Measurements from ENCODE around the gene BLVRB.

BLVRB gene

DNA sequence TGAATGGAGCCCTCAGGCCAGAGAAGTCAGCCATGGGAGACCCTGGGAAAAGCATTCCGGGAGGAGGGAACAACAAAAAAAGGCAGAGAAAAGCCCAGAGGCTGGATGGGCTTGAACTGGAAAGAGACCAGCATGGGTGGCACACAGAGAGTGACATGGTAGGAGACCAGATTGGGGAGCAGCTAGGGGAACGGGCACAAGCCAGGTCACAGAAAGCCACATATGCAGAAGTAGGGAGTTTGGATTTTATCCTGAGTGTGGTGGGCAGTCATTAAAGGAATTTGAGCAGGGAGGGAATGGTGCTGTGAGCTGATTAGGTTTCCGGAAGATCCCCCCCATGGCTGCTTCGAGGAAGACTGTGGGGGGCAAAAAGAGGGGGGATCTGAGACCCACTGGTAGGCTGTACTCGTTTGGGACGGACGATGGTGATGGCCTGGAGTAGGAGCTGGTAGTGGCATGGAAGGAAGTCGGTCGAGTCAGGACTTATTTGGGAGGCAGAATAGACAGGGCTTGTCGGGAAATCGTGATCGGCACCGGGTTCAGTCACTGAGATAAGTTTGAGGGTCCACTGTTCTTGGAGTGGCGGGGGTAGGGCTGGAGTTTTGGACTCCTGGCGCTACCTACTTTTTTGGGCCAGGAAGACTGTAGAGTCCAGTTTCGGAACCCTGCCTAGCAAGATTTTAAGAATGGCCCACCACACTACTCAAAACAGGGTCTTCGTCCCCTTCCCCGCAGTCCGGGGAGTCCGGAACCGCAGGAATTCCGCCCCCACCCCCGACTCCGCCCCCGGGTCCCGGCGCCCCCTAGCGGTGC lies 40.7 kb downstream of the BLVRB start:
- Histone ChIP-seq H3K4me3 (ENCODE audit: insufficient read depth, low read depth, low read length, poor library complexity, severe bottlenecking) (peak overlapping the region; percentile 87), H3K9me3 (ENCODE audit: control insufficient read depth, low read length) (no peaks in the 10 kb centered on the region), H3K4me1 (ENCODE audit: control insufficient read depth, insufficient read depth, low read length, poor library complexity, severe bottlenecking) (peaks cover 17% of the 10 kb centered on the region), H3K27ac (ENCODE audit: insufficient read depth, low read length, poor library complexity, severe bottlenecking) (peak overlapping the region; percentile 96), H3K36me3 (ENCODE audit: control insufficient read depth, insufficient read depth, low read length) (peaks cover 5% of the 10 kb centered on the region), H3K27me3 (replicated peaks; ENCODE audit: control insufficient read depth, insufficient read depth, low read length, poor library complexity, severe bottlenecking) (no peaks in the 10 kb centered on the region)
- no peak for DNase-seq

DNA sequence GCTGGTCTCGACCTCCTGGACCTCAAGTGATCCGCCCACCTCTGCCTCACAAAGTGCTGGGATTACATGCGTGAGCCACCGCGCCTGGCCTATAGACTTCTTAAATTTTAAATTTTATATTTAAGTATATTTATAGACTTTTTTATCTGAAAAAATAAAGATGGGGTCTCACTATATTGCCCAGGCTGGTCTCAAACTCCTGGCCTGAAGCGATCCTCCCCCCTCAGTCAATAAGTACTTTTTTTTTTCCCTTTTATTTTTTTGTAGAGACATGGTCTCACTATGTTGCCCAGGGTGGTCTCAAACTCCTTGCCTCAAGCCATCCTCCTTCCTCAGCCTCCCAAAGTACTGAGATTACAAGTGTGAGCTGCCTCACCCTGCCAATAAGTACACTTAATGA lies 41.6 kb downstream of the BLVRB start:
- Histone ChIP-seq H3K4me1 (ENCODE audit: control insufficient read depth, insufficient read depth, low read length, poor library complexity, severe bottlenecking) (peaks cover 17% of the 10 kb centered on the region), H3K27me3 (replicated peaks; ENCODE audit: control insufficient read depth, insufficient read depth, low read length, poor library complexity, severe bottlenecking) (no peaks in the 10 kb centered on the region), H3K4me3 (ENCODE audit: insufficient read depth, low read depth, low read length, poor library complexity, severe bottlenecking) (no peak overlapping the region), H3K27ac (ENCODE audit: insufficient read depth, low read length, poor library complexity, severe bottlenecking) (no peak overlapping the region), H3K9me3 (ENCODE audit: control insufficient read depth, low read length) (no peaks in the 10 kb centered on the region), H3K36me3 (ENCODE audit: control insufficient read depth, insufficient read depth, low read length) (peaks cover 5% of the 10 kb centered on the region)
- no peak for DNase-seq

DNA sequence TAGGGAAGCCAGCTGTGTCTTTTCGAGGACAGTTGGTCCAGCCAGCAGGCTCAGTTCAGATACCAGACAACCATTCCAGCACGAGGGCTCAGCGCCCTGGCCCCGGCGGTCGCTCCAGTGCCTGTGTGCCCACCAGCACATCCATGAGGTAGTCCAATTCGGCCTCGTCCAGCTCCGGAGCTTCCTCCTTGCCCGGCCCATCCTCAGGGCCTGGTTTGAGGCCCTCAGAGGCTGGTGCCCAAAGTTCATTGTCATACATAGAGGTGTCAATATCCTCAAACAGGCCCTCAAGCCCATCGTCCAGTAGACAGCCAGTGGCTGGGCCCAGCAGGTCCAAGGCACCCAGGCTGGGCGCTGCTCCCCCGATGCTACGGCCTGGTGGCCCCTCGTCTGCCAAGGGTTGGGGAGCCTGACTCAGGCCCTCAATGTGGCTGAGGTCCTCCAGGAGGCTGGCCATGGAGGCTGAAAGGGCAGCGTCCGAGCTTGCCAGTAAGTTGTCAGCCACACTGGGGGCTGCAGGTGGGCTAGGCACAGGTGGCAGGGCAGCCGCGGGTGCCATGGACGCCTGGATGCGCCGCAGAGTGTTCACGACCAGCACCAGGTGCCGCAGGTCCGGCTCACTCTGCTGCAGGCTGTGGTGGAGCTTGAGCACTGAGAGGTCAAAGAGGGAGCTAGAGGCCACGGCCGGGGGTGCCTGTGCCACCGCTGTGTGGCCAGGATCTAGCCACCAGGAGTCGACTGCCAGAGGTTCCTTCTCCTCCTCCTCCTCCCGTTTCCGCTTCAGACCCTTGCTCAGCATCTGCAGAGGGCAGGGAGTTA lies 42.6 kb downstream of the BLVRB start:
- Histone ChIP-seq H3K27me3 (replicated peaks; ENCODE audit: control insufficient read depth, insufficient read depth, low read length, poor library complexity, severe bottlenecking) (no peaks in the 10 kb centered on the region), H3K36me3 (ENCODE audit: control insufficient read depth, insufficient read depth, low read length) (peaks cover 5% of the 10 kb centered on the region), H3K4me3 (ENCODE audit: insufficient read depth, low read depth, low read length, poor library complexity, severe bottlenecking) (no peak overlapping the region), H3K9me3 (ENCODE audit: control insufficient read depth, low read length) (no peaks in the 10 kb centered on the region), H3K4me1 (ENCODE audit: control insufficient read depth, insufficient read depth, low read length, poor library complexity, severe bottlenecking) (peaks cover 17% of the 10 kb centered on the region), H3K27ac (ENCODE audit: insufficient read depth, low read length, poor library complexity, severe bottlenecking) (peak overlapping the region; percentile 35)
- no peak for DNase-seq

DNA sequence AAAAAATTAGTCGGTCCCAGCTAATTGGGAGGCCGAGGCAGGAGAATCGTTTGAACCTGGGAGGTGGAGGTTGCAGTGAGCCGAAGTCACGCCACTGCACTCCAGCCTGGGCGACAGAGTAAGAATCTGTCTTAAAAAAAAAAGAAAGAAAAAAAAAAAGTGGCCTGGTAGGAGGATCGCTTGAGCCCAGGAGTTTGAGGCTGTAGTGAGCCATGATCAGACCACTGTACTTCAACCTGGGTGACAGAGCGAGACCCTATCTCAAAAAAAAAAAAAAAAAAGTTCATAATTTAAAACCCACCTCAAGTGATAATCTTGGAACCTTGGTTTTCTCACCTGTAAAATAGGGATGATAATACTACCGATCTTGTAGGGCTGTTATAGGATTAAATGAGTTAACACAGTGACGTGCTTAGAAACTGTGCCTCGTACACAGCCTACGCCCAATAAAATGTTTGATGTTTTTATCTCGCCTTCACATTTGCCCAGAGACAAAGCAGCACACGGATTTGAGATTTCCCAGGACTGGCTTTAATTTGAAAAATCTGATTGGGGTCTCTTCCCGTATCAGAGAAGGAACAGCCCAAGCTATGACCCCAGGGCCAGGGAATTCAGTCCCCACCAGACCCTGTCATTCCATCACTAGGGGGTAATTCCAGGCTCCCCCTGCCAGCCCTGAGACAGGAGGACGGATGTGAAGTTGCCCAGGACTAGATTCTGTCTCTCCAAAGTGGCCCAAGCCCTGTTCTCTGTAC lies 43.4 kb downstream of the BLVRB start:
- no peaks in the 10 kb centered on the region for H3K27me3 ChIP-seq (replicated peaks; ENCODE audit: control insufficient read depth, insufficient read depth, low read length, poor library complexity, severe bottlenecking)
- peak overlapping the region; percentile 74 for H3K27ac ChIP-seq (ENCODE audit: insufficient read depth, low read length, poor library complexity, severe bottlenecking)
- H3K36me3 ChIP-seq (ENCODE audit: control insufficient read depth, insufficient read depth, low read length) = peaks cover 5% of the 10 kb centered on the region
- peaks cover 19% of the 10 kb centered on the region for H3K4me1 ChIP-seq (ENCODE audit: control insufficient read depth, insufficient read depth, low read length, poor library complexity, severe bottlenecking)
- peak overlapping the region; percentile 91 for H3K4me3 ChIP-seq (ENCODE audit: insufficient read depth, low read depth, low read length, poor library complexity, severe bottlenecking)
- H3K9me3 ChIP-seq (ENCODE audit: control insufficient read depth, low read length) = no peaks in the 10 kb centered on the region
- no peak for DNase-seq

- Histone ChIP-seq H3K27me3 (replicated peaks; ENCODE audit: control insufficient read depth, insufficient read depth, low read length, poor library complexity, severe bottlenecking) (no peaks in the 10 kb centered on the region), H3K36me3 (ENCODE audit: control insufficient read depth, insufficient read depth, low read length) (peaks cover 5% of the 10 kb centered on the region), H3K27ac (ENCODE audit: insufficient read depth, low read length, poor library complexity, severe bottlenecking) (peak overlapping the region; percentile 74), H3K4me1 (ENCODE audit: control insufficient read depth, insufficient read depth, low read length, poor library complexity, severe bottlenecking) (peaks cover 18% of the 10 kb centered on the region), H3K4me3 (ENCODE audit: insufficient read depth, low read depth, low read length, poor library complexity, severe bottlenecking) (peak overlapping the region; percentile 91), H3K9me3 (ENCODE audit: control insufficient read depth, low read length) (no peaks in the 10 kb centered on the region)
- DNase-seq = peak; percentile 43 to 65 (median 63)
These were observed 44.5 kb downstream of the BLVRB start for GRCh38 chr19:40420766-40421765.

- H3K36me3 ChIP-seq (ENCODE audit: control insufficient read depth, insufficient read depth, low read length) = peaks cover 5% of the 10 kb centered on the region
- DNase-seq = no peak
- H3K4me3 ChIP-seq (ENCODE audit: insufficient read depth, low read depth, low read length, poor library complexity, severe bottlenecking) = peak overlapping the region; percentile 91
- no peaks in the 10 kb centered on the region for H3K9me3 ChIP-seq (ENCODE audit: control insufficient read depth, low read length)
- no peaks in the 10 kb centered on the region for H3K27me3 ChIP-seq (replicated peaks; ENCODE audit: control insufficient read depth, insufficient read depth, low read length, poor library complexity, severe bottlenecking)
- H3K27ac ChIP-seq (ENCODE audit: insufficient read depth, low read length, poor library complexity, severe bottlenecking) = peak overlapping the region; percentile 74
- peaks cover 18% of the 10 kb centered on the region for H3K4me1 ChIP-seq (ENCODE audit: control insufficient read depth, insufficient read depth, low read length, poor library complexity, severe bottlenecking)
These were observed 45.1 kb downstream of the BLVRB start for GRCh38 chr19:40420451-40420765.

DNA sequence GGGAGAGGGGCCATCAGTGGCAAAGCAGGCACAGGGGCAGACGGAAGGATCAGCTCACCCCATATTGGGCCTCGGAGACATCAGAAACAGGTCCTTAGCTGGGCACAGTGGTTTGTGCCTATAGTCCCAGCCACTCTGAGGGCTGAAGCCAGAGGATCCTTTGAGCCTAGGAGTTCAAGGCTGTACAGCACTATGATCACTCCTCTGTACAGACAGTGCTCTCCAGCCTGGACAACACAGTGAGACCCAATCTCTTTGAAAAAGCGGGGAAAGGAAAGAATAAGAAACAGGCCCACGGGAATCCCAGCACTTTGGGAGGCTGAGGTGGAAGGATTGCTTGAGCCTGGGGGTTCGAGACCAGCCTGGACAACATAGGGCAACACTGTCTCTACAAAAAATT lies 45.8 kb downstream of the BLVRB start:
- peaks cover 5% of the 10 kb centered on the region for H3K36me3 ChIP-seq (ENCODE audit: control insufficient read depth, insufficient read depth, low read length)
- no peaks in the 10 kb centered on the region for H3K9me3 ChIP-seq (ENCODE audit: control insufficient read depth, low read length)
- H3K4me1 ChIP-seq (ENCODE audit: control insufficient read depth, insufficient read depth, low read length, poor library complexity, severe bottlenecking) = peaks cover 17% of the 10 kb centered on the region
- H3K27me3 ChIP-seq (replicated peaks; ENCODE audit: control insufficient read depth, insufficient read depth, low read length, poor library complexity, severe bottlenecking) = no peaks in the 10 kb centered on the region
- no peak for DNase-seq
- H3K27ac ChIP-seq (ENCODE audit: insufficient read depth, low read length, poor library complexity, severe bottlenecking) = no peak overlapping the region
- no peak overlapping the region for H3K4me3 ChIP-seq (ENCODE audit: insufficient read depth, low read depth, low read length, poor library complexity, severe bottlenecking)

- Histone ChIP-seq H3K36me3 (ENCODE audit: control insufficient read depth, insufficient read depth, low read length) (peaks cover 5% of the 10 kb centered on the region), H3K9me3 (ENCODE audit: control insufficient read depth, low read length) (no peaks in the 10 kb centered on the region), H3K27ac (ENCODE audit: insufficient read depth, low read length, poor library complexity, severe bottlenecking) (no peak overlapping the region), H3K4me1 (ENCODE audit: control insufficient read depth, insufficient read depth, low read length, poor library complexity, severe bottlenecking) (peaks cover 10% of the 10 kb centered on the region), H3K27me3 (replicated peaks; ENCODE audit: control insufficient read depth, insufficient read depth, low read length, poor library complexity, severe bottlenecking) (no peaks in the 10 kb centered on the region), H3K4me3 (ENCODE audit: insufficient read depth, low read depth, low read length, poor library complexity, severe bottlenecking) (no peak overlapping the region)
- DNase-seq = no peak
These were observed 46.4 kb downstream of the BLVRB start for GRCh38 chr19:40419066-40419612.

- Histone ChIP-seq H3K36me3 (ENCODE audit: control insufficient read depth, insufficient read depth, low read length) (peaks cover 5% of the 10 kb centered on the region), H3K4me1 (ENCODE audit: control insufficient read depth, insufficient read depth, low read length, poor library complexity, severe bottlenecking) (peaks cover 8% of the 10 kb centered on the region), H3K27me3 (replicated peaks; ENCODE audit: control insufficient read depth, insufficient read depth, low read length, poor library complexity, severe bottlenecking) (no peaks in the 10 kb centered on the region), H3K27ac (ENCODE audit: insufficient read depth, low read length, poor library complexity, severe bottlenecking) (no peak overlapping the region), H3K9me3 (ENCODE audit: control insufficient read depth, low read length) (no peaks in the 10 kb centered on the region), H3K4me3 (ENCODE audit: insufficient read depth, low read depth, low read length, poor library complexity, severe bottlenecking) (no peak overlapping the region)
- DNase-seq = no peak
These were observed 47.5 kb downstream of the BLVRB start for GRCh38 chr19:40418040-40418439.

Data from effector memory CD4-positive, alpha-beta T cell (primary cell).